ENCODE results near the gene ESRRG.

DNA sequence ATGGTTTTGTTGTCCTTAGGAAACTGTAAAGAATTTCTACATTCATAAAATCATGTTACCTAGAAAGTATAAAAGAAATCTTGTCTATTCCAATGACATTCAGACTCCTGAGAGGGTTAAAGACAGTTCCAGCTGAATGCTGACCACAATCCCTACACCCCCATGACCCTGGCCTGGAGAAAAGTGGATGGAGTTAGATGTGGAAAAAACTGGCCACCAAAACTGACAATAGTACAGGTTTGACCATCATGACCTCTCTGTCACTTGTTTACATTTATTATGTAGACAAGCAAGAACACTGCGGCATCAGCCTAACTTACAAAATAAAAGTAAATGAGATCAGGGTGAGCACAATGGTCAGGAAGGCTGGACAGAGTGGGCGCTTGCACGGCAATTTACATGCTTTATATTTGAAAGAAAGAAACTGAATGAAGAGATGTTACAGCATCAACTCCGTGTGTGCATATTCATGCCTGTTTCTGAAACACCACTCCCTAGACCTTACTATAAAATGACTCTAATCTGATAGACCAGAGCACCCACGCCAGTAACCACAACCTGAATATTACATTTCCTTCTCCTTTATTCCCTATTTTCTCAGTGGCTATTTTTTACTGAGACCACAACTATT, 116.0 kb downstream of the ESRRG start:
- no peak for TF ChIP-seq GATA2 (IDR thresholded peaks at IDR 0.05; ENCODE audit: low read depth, low read length)
- TF ChIP-seq GATA3 (IDR thresholded peaks at IDR 0.05; ENCODE audit: low read depth, low read length): no peak

All from SH-SY5Y (cell line).